H1 (cell line): ENCODE measurements around the gene NXF3. TPM values are rescaled to one million over a fixed set of nuclear protein-coding genes. Genes with fewer than 3 reads are reported as not detected.

Source experiments
- CTCF ChIA-PET: fragments of 300-600 bp; sonication (Branson Sonifier 250); formaldehyde crosslinking; loops from one replicate; lab custom pipeline; 2021; ENCODE audit not compliant: partially characterized antibody; lab: Charles Lee
- POLR2A ChIA-PET: fragments of 300-600 bp; sonication (Branson Sonifier 250); formaldehyde crosslinking; loops from one replicate; lab custom pipeline; 2021; ENCODE audit warnings: inconsistent platforms; ENCODE audit not compliant: partially characterized antibody; lab: Charles Lee
- DNase-seq, 2 experiments: peaks; one replicate each; pipeline versions ENCODE4 v3.0.0 to v3.0.0-alpha.2; 2010 to 2022; ENCODE audit warnings: low spot score in 2 of 2, low read depth in 1 of 2, mixed read lengths in 1 of 2
- FAIRE-seq: peaks from 2 replicates; lab custom pipeline; 2011; peaks lifted over from hg19 to GRCh38; lab: Jason Lieb, UNC
- H2AFZ ChIP-seq: 2 replicates; pipeline ENCODE4 v1.8.1; 2012; ENCODE audit warnings: low read length, inconsistent platforms
- H2AK5ac ChIP-seq: 2 replicates; pipeline ENCODE4 v1.6.1; 2013; ENCODE audit warnings: low read depth, low read length
- H2BK120ac ChIP-seq: replicated peaks from 2 replicates; pipeline ENCODE3; 2013; ENCODE audit warnings: low read depth, low read length, inconsistent platforms
- H2BK12ac ChIP-seq: 2 replicates; pipeline ENCODE4 v1.6.1; 2013; ENCODE audit warnings: low read depth, low read length
- H2BK15ac ChIP-seq: 2 replicates; pipeline ENCODE4 v1.6.1; 2013; ENCODE audit warnings: low read length
- H2BK20ac ChIP-seq: 2 replicates; pipeline ENCODE4 v1.6.1; 2013; ENCODE audit warnings: low read length
- H2BK5ac ChIP-seq: 2 replicates; pipeline ENCODE4 v1.6.1; 2013; ENCODE audit warnings: low read depth, low read length
- H3K14ac ChIP-seq: 2 replicates; pipeline ENCODE4 v1.6.1; 2013; ENCODE audit warnings: inconsistent platforms; ENCODE audit not compliant: insufficient read length
- H3K18ac ChIP-seq: 2 replicates; pipeline ENCODE4 v1.6.1; 2013; ENCODE audit warnings: low read length; ENCODE audit errors: extremely low read depth
- H3K23ac ChIP-seq: 2 replicates; pipeline ENCODE4 v1.6.1; 2013; ENCODE audit warnings: inconsistent platforms; ENCODE audit not compliant: insufficient read length
- H3K23me2 ChIP-seq: 2 replicates; pipeline ENCODE4 v1.6.1; 2013; ENCODE audit warnings: low read depth, low read length
- H3K27ac ChIP-seq: 2 replicates; pipeline ENCODE4 v1.6.1; 2011; ENCODE audit warnings: low read depth, low read length, inconsistent platforms
- H3K27me3 ChIP-seq, 4 experiments: replicated peaks in 1 of 4; 1 replicate in 1 of 4; 2 replicates in 3 of 4; pipeline versions ENCODE4 v1.6.1 to v1.8.1; 2011 to 2013; ENCODE audit warnings: low read length in 3 of 4, mild to moderate bottlenecking in 3 of 4, inconsistent platforms in 2 of 4, mixed read lengths in 2 of 4, moderate library complexity in 1 of 4; ENCODE audit not compliant: control insufficient read depth in 3 of 4, insufficient read depth in 3 of 4; ENCODE audit errors: extremely low read depth in 1 of 4
- H3K36me3 ChIP-seq, 4 experiments: 2 replicates each; pipeline versions ENCODE4 v1.6.1 to v1.8.1; 2011 to 2013; ENCODE audit warnings: mild to moderate bottlenecking in 4 of 4, low read length in 3 of 4, moderate library complexity in 2 of 4, control low read depth in 1 of 4, inconsistent platforms in 1 of 4; ENCODE audit not compliant: insufficient read depth in 4 of 4, control insufficient read depth in 2 of 4
- H3K4ac ChIP-seq: replicated peaks from 2 replicates; pipeline ENCODE3; 2013; ENCODE audit warnings: low read length, low read depth, mixed read lengths, inconsistent platforms; ENCODE audit not compliant: insufficient read length
- H3K4me1 ChIP-seq, 4 experiments: replicated peaks in 1 of 4; 1 replicate in 1 of 4; 2 replicates in 3 of 4; pipeline versions ENCODE4 v1.6.1 to v1.8.1; 2011 to 2013; ENCODE audit warnings: low read length in 3 of 4, inconsistent platforms in 2 of 4, mixed read lengths in 1 of 4; ENCODE audit not compliant: insufficient read depth in 4 of 4, control insufficient read depth in 3 of 4
- H3K4me2 ChIP-seq, 2 experiments: 2 replicates each; pipeline versions ENCODE4 v1.6.1 to v1.8.1; 2011 to 2013; ENCODE audit warnings: low read depth in 2 of 2, low read length in 2 of 2, control low read depth in 1 of 2, inconsistent platforms in 1 of 2, mild to moderate bottlenecking in 1 of 2; ENCODE audit not compliant: insufficient read depth in 1 of 2
- H3K4me3 ChIP-seq, 4 experiments: fragments of 200-600, 300-600 bp in 1 of 4; sonication (generic), shearing (Covaris generic), sonication (Bioruptor Twin) in 1 of 4; 2 replicates each; pipeline versions ENCODE4 v1.5.1 to v1.8.1; 2011 to 2016; ENCODE audit warnings: low read length in 4 of 4, low read depth in 3 of 4, control low read depth in 2 of 4, inconsistent platforms in 2 of 4, mild to moderate bottlenecking in 2 of 4, mixed read lengths in 1 of 4, moderate library complexity in 1 of 4; ENCODE audit not compliant: insufficient read depth in 2 of 4; ENCODE audit errors: extremely low read depth in 1 of 4
- H3K56ac ChIP-seq: replicated peaks from 2 replicates; pipeline ENCODE3; 2013; ENCODE audit warnings: low read depth, mild to moderate bottlenecking, mixed read lengths, low read length, inconsistent platforms; ENCODE audit not compliant: insufficient read length
- H3K79me1 ChIP-seq: 2 replicates; pipeline ENCODE4 v1.6.1; 2013; ENCODE audit warnings: low read depth, low read length, control low read depth
- H3K79me2 ChIP-seq, 2 experiments: 2 replicates each; pipeline versions ENCODE4 v1.6.1 to v1.8.1; 2012 to 2013; ENCODE audit warnings: low read length in 2 of 2, mild to moderate bottlenecking in 2 of 2, inconsistent platforms in 1 of 2; ENCODE audit not compliant: insufficient read depth in 2 of 2, control insufficient read depth in 1 of 2
- H3K9ac ChIP-seq, 4 experiments: replicated peaks in 1 of 4; 1 replicate in 1 of 4; 2 replicates in 3 of 4; pipeline versions ENCODE4 v1.6.1 to v1.8.1; 2011 to 2013; ENCODE audit warnings: low read depth in 3 of 4, low read length in 3 of 4, control low read depth in 2 of 4, mild to moderate bottlenecking in 2 of 4, moderate library complexity in 2 of 4, inconsistent platforms in 1 of 4; ENCODE audit errors: extremely low read depth in 1 of 4
- H3K9me3 ChIP-seq, 2 experiments: 2 replicates each; pipeline versions ENCODE4 v1.6.1 to v1.8.1; 2012 to 2013; ENCODE audit warnings: mild to moderate bottlenecking in 2 of 2, moderate library complexity in 2 of 2, control low read depth in 1 of 2, inconsistent platforms in 1 of 2, low read depth in 1 of 2, low read length in 1 of 2, mixed read lengths in 1 of 2; ENCODE audit not compliant: insufficient read depth in 2 of 2
- H4K20me1 ChIP-seq, 2 experiments: replicated peaks in 1 of 2; 2 replicates each; pipeline versions ENCODE3 to v1.8.1; 2011 to 2013; ENCODE audit warnings: inconsistent platforms in 2 of 2, low read length in 2 of 2, mild to moderate bottlenecking in 1 of 2; ENCODE audit not compliant: insufficient read depth in 2 of 2, control insufficient read depth in 1 of 2
- H4K5ac ChIP-seq: 2 replicates; pipeline ENCODE4 v1.6.1; 2013; ENCODE audit warnings: low read length, low read depth, mixed read lengths, inconsistent platforms; ENCODE audit not compliant: insufficient read length
- H4K8ac ChIP-seq: 2 replicates; pipeline ENCODE4 v1.8.0; 2013; ENCODE audit warnings: mild to moderate bottlenecking, moderate library complexity, low read length, inconsistent platforms; ENCODE audit not compliant: insufficient read depth; ENCODE audit errors: extremely low read depth
- H4K91ac ChIP-seq: replicated peaks from 2 replicates; pipeline ENCODE3; 2013; ENCODE audit warnings: low read length, mixed read lengths, inconsistent platforms; ENCODE audit not compliant: insufficient read length
- ATF2 ChIP-seq: IDR thresholded peaks from 2 replicates; pipeline ENCODE4 v1.6.1; 2012; ENCODE audit warnings: low read length, inconsistent platforms
- CBX8 ChIP-seq: fragments of 300-800, 300-1000 bp; sonication (generic); IDR thresholded peaks from 2 replicates; pipeline ENCODE4 v1.7.1; 2016; ENCODE audit warnings: low read depth, low read length, borderline replicate concordance
- EP300 ChIP-seq, 2 experiments: IDR thresholded peaks; 1 replicate in 1 of 2; 2 replicates in 1 of 2; pipeline ENCODE4 v1.6.1; 2011 to 2012; ENCODE audit warnings: low read depth in 2 of 2, low read length in 2 of 2, mild to moderate bottlenecking in 2 of 2, borderline replicate concordance in 1 of 2, inconsistent platforms in 1 of 2, moderate library complexity in 1 of 2
- GTF2F1 ChIP-seq: IDR thresholded peaks from 2 replicates; pipeline ENCODE4 v1.6.1; 2012; ENCODE audit warnings: low read depth, low read length, improper control_type of control experiment, borderline replicate concordance
- NANOG ChIP-seq: IDR thresholded peaks from 2 replicates; pipeline ENCODE4 v1.6.1; 2011; ENCODE audit warnings: low read length, low read depth, mild to moderate bottlenecking, inconsistent platforms; ENCODE audit not compliant: insufficient read depth, poor library complexity, severe bottlenecking
- POLR2A ChIP-seq, 2 experiments: IDR thresholded peaks; 1 replicate in 1 of 2; 2 replicates in 1 of 2; pipeline ENCODE4 v1.6.1; 2011; ENCODE audit warnings: low read depth in 2 of 2, low read length in 2 of 2, mild to moderate bottlenecking in 2 of 2; ENCODE audit errors: control extremely low read depth in 1 of 2
- SIRT6 ChIP-seq: IDR thresholded peaks from one replicate; pipeline ENCODE4 v1.7.1; 2012; ENCODE audit warnings: low read length, inconsistent platforms
- YY1 ChIP-seq: IDR thresholded peaks from 2 replicates; pipeline ENCODE4 v1.6.1; 2011; ENCODE audit warnings: low read depth, mild to moderate bottlenecking, low read length
- WGBS, 2 experiments: shearing (Covaris generic) in 1 of 2; methylation state at CpG; one replicate each; pipeline versions ENCODE4 v1.1.6 to v1.1.7; 2013 to 2015; ENCODE audit warnings: low lambda C conversion rate in 2 of 2, mixed read lengths in 2 of 2, inconsistent platforms in 1 of 2, low coverage in 1 of 2, missing lambda C conversion rate in 1 of 2; ENCODE audit not compliant: insufficient replicate concordance in 2 of 2, insufficient coverage in 1 of 2, insufficient read length in 1 of 2; ENCODE audit errors: extremely low coverage in 1 of 2, missing lambda C conversion rate in 1 of 2; 5-methylcytosine and 5-hydroxymethylcytosine counted together
- polyA plus RNA-seq, 7 experiments: library from polyadenylated mRNA; depleted of rRNA in 3 of 7; stranded (reverse) in 5 of 7; unstranded in 2 of 7; fragments of >200 nt in 5 of 7; fragments of 200-250 nt in 2 of 7; gene quantifications; 1 replicate in 5 of 7; 2 replicates in 1 of 7; 4 replicates in 1 of 7; pipeline versions ENCODE4 v1.2.1 to v1.2.3, GENCODE V29; 2011 to 2013; ENCODE audit warnings: missing spikeins in 2 of 7, mixed read lengths in 2 of 7
- total RNA-seq: library from RNA; stranded (reverse); fragmentation: NEBNext Ultra II Directional; extraction: Animal tissue kit (Norgen Biotek cat#: 25700); gene quantifications from 2 replicates; pipeline ENCODE4 v1.2.1, GENCODE V29; 2021

The NXF3 gene
- total and polyA plus RNA-seq, 2 of the 8 experiments (the other 6 are each of a cell fraction or from before 2014, with no cell fraction given) = 0.12 TPM; not detected in 1

- Histone ChIP-seq H3K4me2 (no peak overlapping the region), H3K4me3 (no peak overlapping the region), H2BK20ac (no peak overlapping the region), H3K79me2 (no peaks in the 10 kb centered on the region), H3K18ac (no peak overlapping the region), H3K23ac (no peak overlapping the region), H3K14ac (no peak overlapping the region), H4K20me1 (no peaks in the 10 kb centered on the region), H3K56ac (no peak overlapping the region), H2BK15ac (no peak overlapping the region), H3K9me3 (no peaks in the 10 kb centered on the region), H3K27me3 (no peaks in the 10 kb centered on the region), H4K8ac (no peak overlapping the region), H2BK12ac (no peak overlapping the region), H2BK5ac (no peak overlapping the region), H4K91ac (no peak overlapping the region), H3K4ac (no peak overlapping the region), H2BK120ac (no peak overlapping the region), H3K79me1 (no peaks in the 10 kb centered on the region), H3K4me1 (no peaks in the 10 kb centered on the region), H3K9ac (no peak overlapping the region), H4K5ac (no peak overlapping the region), H2AK5ac (no peak overlapping the region), H3K27ac (no peak overlapping the region), H2AFZ (no peak overlapping the region), H3K23me2 (no peaks in the 10 kb centered on the region), H3K36me3 (no peaks in the 10 kb centered on the region)
- CTCF ChIA-PET = no interaction called here
- DNase-seq = no peak
- FAIRE-seq = no peak
- 80% methylated on average over 3 of the region's 5 CpGs; no CpG with 5 or more reads in 1 of the 2 experiments for WGBS, 2 experiments
- POLR2A ChIA-PET = no interaction called here
- no peak for TF ChIP-seq NANOG
- no peak for TF ChIP-seq ATF2
- TF ChIP-seq YY1 = no peak
- no peak for TF ChIP-seq CBX8
- TF ChIP-seq EP300 (IDR thresholded peaks at IDR 0.05; ENCODE audit: borderline replicate concordance in 1 of 2, low read depth in 2 of 2, low read length in 2 of 2) = no peak
- TF ChIP-seq SIRT6 = no peak
- no peak for TF ChIP-seq POLR2A (IDR thresholded peaks at IDR 0.05; ENCODE audit: control extremely low read depth in 1 of 2, low read depth in 2 of 2, low read length in 2 of 2)
- no peak for TF ChIP-seq GTF2F1
Measured at GRCh38 chrX:103073467-103073866, 19.5 kb downstream of the NXF3 start.
